GM19372 (cell line): ENCODE results near the gene NCOA1.
"Not testable (repeated sequence)": the region's sequence is repeated elsewhere in the genome, so short reads cannot be mapped to it uniquely, and the experiment has no call there.

Experiments used
- ATAC-seq: cut with Tn5 transposase; IDR thresholded peaks from one replicate; pipeline ENCODE4 v1.9.1; 2021; ENCODE audit warnings: mild to moderate bottlenecking, low read depth, moderate library complexity; ENCODE audit not compliant: unreplicated experiment

NCOA1 gene

DNA sequence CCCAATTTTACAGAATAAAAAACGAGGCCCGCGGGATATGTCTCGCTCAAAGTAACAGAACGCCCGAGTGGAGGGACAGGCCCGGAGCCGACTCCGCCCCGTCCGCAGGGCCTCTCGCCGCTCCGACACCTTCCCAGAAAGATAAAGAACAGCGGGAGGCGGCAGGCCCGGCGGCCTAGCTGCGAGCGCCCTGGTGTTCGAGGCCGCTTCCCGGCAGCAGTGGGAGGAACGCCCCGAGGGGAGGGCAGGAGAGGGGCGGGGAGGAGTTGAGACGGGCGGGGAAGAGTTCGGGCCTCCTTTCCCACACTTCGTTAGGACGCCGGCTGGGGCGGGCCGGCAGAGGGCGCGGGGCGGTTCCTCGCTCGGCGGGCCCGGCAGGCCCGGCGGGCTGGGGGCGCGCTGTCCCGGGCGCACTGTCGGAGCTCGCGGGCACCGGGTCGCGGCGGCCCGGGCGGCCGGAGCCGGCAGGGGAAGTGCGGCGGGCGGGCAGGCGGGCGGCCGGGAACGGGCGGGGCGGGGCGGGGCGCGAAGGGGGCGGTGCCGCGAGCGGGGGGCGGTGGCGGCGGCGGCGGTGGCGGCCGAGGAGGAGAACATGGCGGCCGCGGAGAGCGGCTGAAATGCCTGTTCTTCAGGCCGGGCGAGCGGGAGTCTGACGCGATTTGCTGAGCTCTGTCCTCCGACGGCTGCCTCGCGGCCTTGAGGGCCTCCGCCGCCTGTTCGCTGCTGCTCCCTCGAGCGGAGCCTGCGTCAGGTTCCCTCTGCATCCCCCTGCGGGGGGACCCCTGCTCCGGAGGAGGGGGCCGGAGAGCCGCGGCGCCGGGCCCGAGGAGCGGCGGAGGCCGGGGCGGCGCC, at the start of gene NCOA1:
Gene NCOA1, plus strand, starts transcription at position 565 of the 852 bp plus-strand sequence. CDS start 167,424 bp downstream, outside the sequence.
- peak; percentile 72 for ATAC-seq

DNA sequence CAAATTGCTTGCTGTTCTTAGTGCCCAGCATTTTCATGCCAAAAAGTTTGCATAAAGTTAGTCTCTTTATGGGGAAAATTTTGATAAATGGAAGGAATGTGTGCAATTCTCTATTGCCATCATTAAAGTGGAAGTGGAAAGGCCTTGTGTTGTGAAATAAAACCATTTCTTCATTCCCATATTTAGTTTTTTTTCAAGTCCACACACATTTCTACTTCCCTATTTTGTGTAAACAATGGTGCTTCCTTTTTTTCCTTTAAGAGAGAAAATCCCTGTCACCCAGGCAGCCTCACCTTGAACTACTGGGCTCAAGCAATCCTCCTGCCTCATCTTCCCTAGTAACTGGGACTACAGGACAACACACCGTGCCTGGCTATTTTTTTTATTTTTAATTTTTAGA, 42.3 kb upstream of the NCOA1 start:
- no peak for ATAC-seq

GRCh38 chr2:24449344-24449743, 41.7 kb upstream of the NCOA1 start:
- ATAC-seq = no peak

DNA sequence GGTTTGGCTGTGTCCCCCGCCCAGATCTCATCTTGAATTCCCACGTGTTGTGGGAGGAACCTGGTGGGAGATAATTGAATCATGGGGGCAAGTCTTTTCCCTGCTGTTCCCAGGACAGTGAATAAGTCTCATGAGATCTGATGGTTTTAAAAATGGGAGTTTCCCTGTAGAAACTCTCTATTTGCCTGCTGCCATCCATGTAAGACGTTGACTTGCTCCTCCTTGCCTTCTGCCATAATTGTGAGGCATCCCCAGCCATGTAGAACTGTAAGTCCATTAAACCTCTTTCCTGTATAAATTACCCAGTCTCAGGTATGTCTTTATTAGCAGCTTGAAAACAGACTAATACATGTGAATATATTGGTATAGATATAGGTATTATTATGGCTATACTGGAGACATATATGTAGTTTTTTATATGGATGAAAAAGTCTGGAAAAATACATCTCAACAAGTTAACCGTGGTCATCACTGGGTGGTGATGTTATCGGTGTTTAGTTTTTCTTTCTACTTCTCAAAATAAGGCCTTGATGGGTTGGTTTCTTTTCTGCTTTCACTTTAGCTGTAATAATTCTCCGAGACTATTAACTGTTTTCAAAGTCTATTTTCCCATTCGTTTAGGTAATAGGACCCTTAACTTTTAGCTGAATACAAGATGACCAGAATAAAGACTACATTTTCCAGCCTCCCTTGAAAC, 39.1 kb upstream of the NCOA1 start:
- no peak for ATAC-seq

- ATAC-seq = no peak
Observed at GRCh38 chr2:24452502-24452885, 38.6 kb upstream of the NCOA1 start.

DNA sequence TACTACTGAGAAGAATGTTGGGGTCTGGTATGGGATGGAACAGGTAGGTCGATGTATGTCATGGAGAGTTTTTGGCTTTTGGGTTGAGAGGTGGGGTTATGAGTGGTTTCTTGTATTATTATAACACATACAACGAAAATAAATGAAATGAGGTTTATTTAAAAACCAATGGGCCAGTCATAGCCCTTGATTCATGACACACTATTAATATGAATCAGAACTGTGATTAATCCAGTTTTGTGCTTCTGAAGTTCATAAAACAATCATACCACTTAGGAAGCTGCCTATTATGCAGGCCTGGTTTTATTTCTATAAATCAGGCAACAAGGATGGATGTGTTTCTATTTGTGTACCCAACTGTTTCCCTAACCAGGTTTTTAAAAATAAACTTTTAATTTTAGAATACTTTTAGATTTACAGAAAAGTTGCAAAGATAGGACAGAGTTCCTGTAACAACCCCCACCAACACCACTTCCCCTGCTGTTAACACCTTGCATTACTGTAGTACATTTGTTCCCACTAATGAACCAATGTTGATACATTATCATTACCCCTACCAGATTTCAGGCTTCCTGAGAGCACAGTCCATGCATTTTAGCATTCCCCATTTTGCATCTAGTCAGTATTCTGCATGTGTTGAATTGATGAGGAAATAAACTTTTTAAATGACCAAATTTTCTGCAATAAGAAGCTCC, 37.5 kb upstream of the NCOA1 start:
- no peak for ATAC-seq

- no peak for ATAC-seq
Observed at GRCh38 chr2:24454294-24454693, 36.8 kb upstream of the NCOA1 start.

GRCh38 chr2:24456599-24457556, 34.2 kb upstream of the NCOA1 start:
- ATAC-seq = no peak

DNA sequence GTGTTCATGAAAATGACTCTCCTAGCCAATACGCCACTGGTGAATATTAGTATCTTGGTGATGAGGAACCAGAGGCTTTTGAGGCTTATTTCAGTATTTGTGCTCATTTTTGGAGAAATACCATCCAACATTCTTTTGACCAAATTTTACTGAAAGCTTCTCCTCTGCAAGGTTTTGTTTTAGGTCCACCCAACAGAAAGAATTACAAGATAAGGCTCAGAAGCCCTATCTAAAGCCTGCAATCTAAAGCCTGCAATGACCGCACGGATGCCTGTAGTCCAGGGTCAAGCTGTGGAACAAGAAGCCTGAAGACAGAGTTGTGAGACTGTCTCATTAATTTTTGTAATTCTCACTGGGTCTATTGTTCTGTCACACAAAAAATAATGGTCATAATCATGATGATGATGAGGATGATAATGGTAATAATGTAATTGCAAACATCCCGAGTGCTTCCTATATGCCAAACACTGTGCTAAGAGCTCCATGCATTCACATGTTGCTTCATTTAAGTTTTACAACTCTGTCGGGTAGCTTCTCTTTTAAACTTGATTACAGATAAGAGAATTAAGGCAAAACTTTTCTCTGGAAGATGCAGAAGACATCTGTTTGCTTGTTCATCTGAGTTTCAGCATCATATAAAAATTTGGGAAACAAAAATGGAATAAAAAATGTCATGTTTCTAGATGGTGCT, 33.2 kb upstream of the NCOA1 start:
- no peak for ATAC-seq

DNA sequence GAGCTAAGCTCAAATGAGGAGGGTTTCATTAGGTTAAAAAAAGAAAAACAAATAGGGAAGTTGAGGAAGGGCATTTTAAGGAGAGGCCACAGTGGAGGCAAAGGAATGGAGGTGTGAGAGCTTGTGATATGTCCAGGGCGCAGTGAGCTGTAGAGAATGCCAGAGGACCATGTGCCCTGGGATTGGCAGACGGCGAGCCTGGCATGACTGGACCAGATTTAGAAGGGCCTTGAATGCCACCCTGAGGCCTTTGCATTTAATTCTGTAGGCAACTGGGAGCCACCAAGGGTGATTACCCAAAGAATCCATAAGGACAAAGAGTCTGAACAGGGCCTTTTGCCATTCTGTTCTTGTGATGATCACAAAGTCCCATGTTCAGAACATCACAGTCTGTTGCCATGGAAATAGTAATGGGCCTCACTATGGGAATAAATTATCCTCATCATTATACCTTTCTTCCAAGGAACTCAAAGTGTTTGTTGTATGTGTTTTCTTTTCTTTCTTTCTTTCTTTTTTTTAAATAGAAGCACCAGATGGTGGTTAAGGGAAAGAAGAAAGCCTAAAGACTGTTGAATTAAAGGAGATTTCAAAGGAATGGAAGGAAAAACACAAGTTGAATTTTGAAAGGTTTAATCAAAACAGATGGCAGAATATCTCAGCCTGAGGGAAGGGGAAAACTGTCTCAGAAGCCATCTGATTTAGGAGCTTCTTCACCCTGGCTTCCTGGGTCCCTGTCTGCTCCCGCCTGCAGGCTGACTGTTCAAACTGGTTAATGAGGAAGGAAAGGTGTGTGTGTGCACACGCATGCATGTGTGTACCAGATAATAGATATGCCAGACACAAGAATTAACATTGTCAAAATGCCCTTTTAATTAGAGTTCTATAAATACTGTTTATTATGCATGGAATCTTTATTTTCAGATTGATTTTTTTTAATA, 31.6 kb upstream of the NCOA1 start:
- ATAC-seq = no peak

GRCh38 chr2:24461685-24462084, 29.4 kb upstream of the NCOA1 start:
- no peak for ATAC-seq

DNA sequence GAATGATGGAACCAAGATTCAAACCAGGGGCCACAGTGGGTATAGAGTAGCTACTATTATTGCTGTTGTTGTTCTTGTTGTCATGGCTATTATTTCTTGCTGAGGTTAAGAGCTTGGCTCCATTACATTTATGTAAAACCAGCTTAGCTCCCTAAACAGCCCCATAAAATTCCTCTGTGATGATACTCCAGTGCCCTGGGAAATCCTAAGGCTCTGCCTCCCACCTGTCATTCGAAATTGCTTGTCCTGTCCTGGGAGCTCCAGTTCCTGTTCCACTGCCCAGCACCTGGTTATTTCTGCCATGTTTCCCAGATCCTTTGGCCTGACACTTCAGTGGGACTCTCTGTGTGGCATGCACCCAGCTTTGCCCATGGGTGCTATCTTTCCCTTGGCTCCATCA, 27.8 kb upstream of the NCOA1 start:
- ATAC-seq = no peak

GRCh38 chr2:24466871-24467870, 23.9 kb upstream of the NCOA1 start:
- no peak for ATAC-seq

DNA sequence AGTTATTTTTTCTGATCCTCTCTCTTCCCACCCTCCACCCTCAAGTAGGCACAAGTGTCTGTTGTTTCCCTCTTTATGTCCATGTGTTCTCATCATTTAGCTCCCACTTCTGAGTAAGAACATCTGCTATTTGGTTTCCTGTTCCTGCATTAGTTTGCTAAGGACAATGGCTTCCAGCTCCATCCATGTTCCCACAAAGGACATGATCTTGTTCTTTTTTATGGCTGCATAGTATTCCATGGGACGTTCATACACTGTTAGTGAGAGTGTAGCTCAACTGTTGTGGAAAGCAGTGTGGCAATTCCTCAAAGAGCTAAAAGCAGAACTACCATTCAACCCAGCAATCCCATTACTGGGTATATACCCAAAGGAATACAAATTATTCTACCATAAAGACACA, 22.6 kb upstream of the NCOA1 start:
- not testable (repeated sequence) for ATAC-seq

GRCh38 chr2:24469148-24469650, 21.9 kb upstream of the NCOA1 start:
- no peak for ATAC-seq

DNA sequence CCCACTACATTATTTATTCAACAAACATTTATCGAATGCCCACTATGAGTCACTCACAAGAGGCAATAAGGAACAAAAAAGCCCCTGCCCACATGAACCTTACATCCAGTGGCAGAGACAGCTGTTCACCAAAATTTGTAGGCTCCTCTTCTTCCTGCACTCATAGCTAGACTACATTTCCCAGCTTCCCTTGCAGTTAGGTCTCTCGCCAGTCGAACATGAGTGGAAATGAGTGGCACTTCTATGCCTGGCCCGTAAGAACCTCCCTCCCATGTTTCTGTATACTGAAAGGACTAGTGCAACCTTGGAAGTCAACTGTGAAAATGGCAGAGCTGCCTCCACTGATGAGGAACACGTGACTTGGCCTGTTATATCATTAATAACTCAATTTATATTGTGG, 19.4 kb upstream of the NCOA1 start:
- no peak for ATAC-seq

DNA sequence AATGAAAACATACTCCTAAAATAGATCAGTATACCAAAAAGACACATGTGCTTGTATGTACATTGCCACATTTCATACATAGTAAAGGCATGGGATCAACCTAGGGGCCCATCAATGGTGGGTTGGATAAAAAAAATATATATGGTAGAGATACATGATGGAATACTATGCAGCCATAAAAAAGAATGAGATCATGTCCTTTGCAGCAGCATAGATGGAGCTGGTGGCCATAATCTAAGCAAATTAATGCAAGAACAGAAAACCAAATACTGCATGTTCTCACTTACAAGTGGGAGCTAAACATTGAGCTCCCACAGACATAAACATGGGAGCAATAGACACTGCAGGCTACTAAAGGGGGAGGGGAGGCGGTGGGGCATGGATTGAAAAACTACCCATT, 18.6 kb upstream of the NCOA1 start:
- no peak for ATAC-seq
